HCT116 (cell line): Measurements from ENCODE around the gene ZBTB16.

ENCODE experiments used
- ATF3 ChIP-seq: IDR thresholded peaks from 2 replicates; pipeline ENCODE4 v1.6.1; 2012
- EGR1 ChIP-seq: IDR thresholded peaks from 2 replicates; pipeline ENCODE4 v1.6.1; 2012; ENCODE audit warnings: low read depth
- EZH2 ChIP-seq: fragments of 200-600 bp; sonication (generic); IDR thresholded peaks from 2 replicates; pipeline ENCODE4 v1.6.1; 2017; ENCODE audit warnings: antibody characterized with exemption, mixed run types
- MAX ChIP-seq: IDR thresholded peaks from 2 replicates; pipeline ENCODE4 v1.6.1; 2012
- POLR2A ChIP-seq: IDR thresholded peaks from 2 replicates; pipeline ENCODE4 v1.7.0; 2011; ENCODE audit warnings: borderline replicate concordance; ENCODE audit not compliant: insufficient read depth, insufficient read length; ENCODE audit errors: extremely low read depth
- POLR2AphosphoS5 ChIP-seq: IDR thresholded peaks from 2 replicates; pipeline ENCODE4 v1.6.1; 2011; ENCODE audit warnings: mild to moderate bottlenecking, low read depth, low read length, moderate library complexity
- REST ChIP-seq: IDR thresholded peaks from 2 replicates; pipeline ENCODE4 v1.6.1; 2012; ENCODE audit warnings: low read depth
- SRF ChIP-seq: IDR thresholded peaks from 2 replicates; pipeline ENCODE4 v1.6.1; 2012; ENCODE audit warnings: low read depth
- ZFX ChIP-seq: fragments of 450-650 bp; IDR thresholded peaks from 2 replicates; pipeline ENCODE4 v1.6.1; 2017
- TF ChIP-seq, protein P1 (sequence below), 3 experiments: fragments of 200-600 bp in 1 of 3; sonication (generic) in 1 of 3; IDR thresholded peaks in 2 of 3; conservative IDR thresholded peaks in 1 of 3; 2 replicates each; pipeline ENCODE4 v1.5.1; 2012 to 2017; ENCODE audit warnings: low read depth in 2 of 3, low read length in 2 of 3, antibody characterized with exemption in 1 of 3, borderline replicate concordance in 1 of 3, control low read depth in 1 of 3, mild to moderate bottlenecking in 1 of 3, mixed read lengths in 1 of 3, mixed run types in 1 of 3, moderate library complexity in 1 of 3; ENCODE audit not compliant: insufficient read depth in 1 of 3

- TF ChIP-seq MAX (no peak), ATF3 (no peak), SRF (no peak), POLR2AphosphoS5 (no peak), EGR1 (no peak), ZFX (no peak), EZH2 (no peak), POLR2A (no peak), REST (no peak)
- TF ChIP-seq, protein P1, sequence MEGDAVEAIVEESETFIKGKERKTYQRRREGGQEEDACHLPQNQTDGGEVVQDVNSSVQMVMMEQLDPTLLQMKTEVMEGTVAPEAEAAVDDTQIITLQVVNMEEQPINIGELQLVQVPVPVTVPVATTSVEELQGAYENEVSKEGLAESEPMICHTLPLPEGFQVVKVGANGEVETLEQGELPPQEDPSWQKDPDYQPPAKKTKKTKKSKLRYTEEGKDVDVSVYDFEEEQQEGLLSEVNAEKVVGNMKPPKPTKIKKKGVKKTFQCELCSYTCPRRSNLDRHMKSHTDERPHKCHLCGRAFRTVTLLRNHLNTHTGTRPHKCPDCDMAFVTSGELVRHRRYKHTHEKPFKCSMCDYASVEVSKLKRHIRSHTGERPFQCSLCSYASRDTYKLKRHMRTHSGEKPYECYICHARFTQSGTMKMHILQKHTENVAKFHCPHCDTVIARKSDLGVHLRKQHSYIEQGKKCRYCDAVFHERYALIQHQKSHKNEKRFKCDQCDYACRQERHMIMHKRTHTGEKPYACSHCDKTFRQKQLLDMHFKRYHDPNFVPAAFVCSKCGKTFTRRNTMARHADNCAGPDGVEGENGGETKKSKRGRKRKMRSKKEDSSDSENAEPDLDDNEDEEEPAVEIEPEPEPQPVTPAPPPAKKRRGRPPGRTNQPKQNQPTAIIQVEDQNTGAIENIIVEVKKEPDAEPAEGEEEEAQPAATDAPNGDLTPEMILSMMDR (IDR thresholded peaks at IDR 0.05 in 2 of 3, conservative IDR thresholded peaks at IDR 0.05 in 1 of 3; ENCODE audit: borderline replicate concordance in 1 of 3, insufficient read depth in 1 of 3, low read depth in 2 of 3, low read length in 2 of 3), result no peak
Observed at GRCh38 chr11:114297806-114298709, 238.5 kb downstream of the ZBTB16 start.
